Gastrocnemius medialis (tissue), 4 donors: ENCODE measurements around the gene THSD7B. TPM values are rescaled to one million over a fixed set of nuclear protein-coding genes. Genes with fewer than 3 reads are reported as not detected.
"Not testable (repeated sequence)": the region's sequence is repeated elsewhere in the genome, so short reads cannot be mapped to it uniquely, and the experiment has no call there.

ENCODE experiments used
- ATAC-seq, 2 donors: fragments of 150-250 bp; one replicate each; pipeline ENCODE4 v1.9.1; 2016
- DNase-seq, 2 donors: peaks; one replicate each; pipeline ENCODE4 v3.0.0-alpha.2; 2019
- H3K27ac ChIP-seq, 4 donors: fragments of 200-600 bp; sonication (generic); 1 replicate in 1 of 4; 2 replicates in 3 of 4; pipeline ENCODE4 v1.5.1; 2016 to 2018; ENCODE audit warnings: mild to moderate bottlenecking in 2 of 4, moderate library complexity in 1 of 4
- H3K27me3 ChIP-seq, 3 donors: fragments of 200-600 bp; sonication (generic) in 2 of 3; 1 replicate in 1 of 3; 2 replicates in 2 of 3; pipeline versions ENCODE4 v1.5.1 to v1.6.0; 2016 to 2019; ENCODE audit warnings: mild to moderate bottlenecking in 1 of 3, moderate library complexity in 1 of 3
- H3K36me3 ChIP-seq, 2 donors: fragments of 200-600 bp; sonication (generic) in 1 of 2; one replicate each; pipeline ENCODE4 v1.5.1; 2017 to 2018
- H3K4me1 ChIP-seq, 2 donors: fragments of 200-600 bp; sonication (generic) in 1 of 2; one replicate each; pipeline ENCODE4 v1.5.1; 2016 to 2017; ENCODE audit warnings: mild to moderate bottlenecking in 2 of 2
- H3K4me3 ChIP-seq, 4 donors: fragments of 200-600 bp; sonication (generic) in 3 of 4; 1 replicate in 1 of 4; 2 replicates in 3 of 4; pipeline ENCODE4 v1.5.1; 2016 to 2019; ENCODE audit warnings: mild to moderate bottlenecking in 2 of 4
- H3K9me3 ChIP-seq, 3 donors: fragments of 200-600 bp; sonication (generic) in 2 of 3; 1 replicate in 1 of 3; 2 replicates in 2 of 3; pipeline ENCODE4 v1.5.1; 2016 to 2019
- CTCF ChIP-seq, 5 experiments: fragments of 450-650 bp in 3 of 5; fragments of 200-600 bp in 2 of 5; sonication (generic) in 2 of 5; IDR thresholded peaks in 4 of 5; conservative IDR thresholded peaks in 1 of 5; 1 replicate in 4 of 5; 2 replicates in 1 of 5; pipeline ENCODE4 v1.5.1; 2016 to 2019; ENCODE audit warnings: antibody characterized with exemption in 5 of 5, mild to moderate bottlenecking in 3 of 5, moderate library complexity in 3 of 5
- POLR2A ChIP-seq, 2 donors: fragments of 450-650 bp; IDR thresholded peaks; one replicate each; pipeline ENCODE4 v1.6.1; 2017; ENCODE audit warnings: antibody characterized with exemption in 2 of 2, mild to moderate bottlenecking in 2 of 2, moderate library complexity in 2 of 2
- in situ Hi-C, 4 donors: fragments of 200-750 bp; cut with MboI; loops; one replicate each; pipeline versions ENCODE4 v1.15.0 to v1.8.0; 2017; ENCODE audit warnings: low sequenced_read_pairs in 4 of 4
- intact Hi-C: fragments of 100-400 bp; cut with DNase I; formaldehyde crosslinking; loops from one replicate; pipeline ENCODE4 v1.15.1; 2023; ENCODE audit warnings: low total_unique reads
- total RNA-seq, 4 donors: library from RNA; depleted of rRNA; stranded (reverse); fragments of >200 nt; gene quantifications; one replicate each; pipeline versions ENCODE4 v1.1.0 to v1.2.3, GENCODE V29; 2016

Gene THSD7B
- total RNA-seq, 4 donors from 2014 or later: not detected

DNA sequence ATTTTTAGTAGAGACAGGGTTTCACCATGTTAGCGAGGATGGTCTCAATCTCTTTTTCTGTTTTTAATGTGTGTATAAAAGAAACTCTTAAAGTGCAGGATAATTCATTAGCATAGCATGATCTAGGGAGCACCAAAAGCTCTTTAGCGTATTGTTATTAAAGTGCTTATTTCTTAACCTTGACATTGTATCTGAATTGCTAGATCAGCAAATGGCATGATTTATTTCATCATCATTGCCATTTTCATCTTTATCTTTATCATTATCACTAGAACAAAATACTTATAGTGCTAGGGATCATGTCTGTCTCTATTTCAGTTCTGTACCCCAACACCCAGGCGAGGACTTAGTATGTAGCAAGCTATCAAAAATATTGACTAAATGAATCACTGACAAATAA, 805.1 kb downstream of the THSD7B start:
- H3K36me3 ChIP-seq: no peaks in the 10 kb centered on the region
- no peak for ATAC-seq
- no peak overlapping the region for H3K27ac ChIP-seq
- no peaks in the 10 kb centered on the region for H3K27me3 ChIP-seq
- DNase-seq: no peak
- H3K4me3 ChIP-seq: no peak overlapping the region
- H3K9me3 ChIP-seq: no peaks in the 10 kb centered on the region
- in situ Hi-C loops (no loop called here), intact Hi-C loops (no loop called here)
- TF ChIP-seq POLR2A (IDR thresholded peaks at IDR 0.05): no peak
- no peak for TF ChIP-seq CTCF (IDR thresholded peaks at IDR 0.05 in 4 of 5, conservative IDR thresholded peaks at IDR 0.05 in 1 of 5)
- H3K4me1 ChIP-seq: no peaks in the 10 kb centered on the region

DNA sequence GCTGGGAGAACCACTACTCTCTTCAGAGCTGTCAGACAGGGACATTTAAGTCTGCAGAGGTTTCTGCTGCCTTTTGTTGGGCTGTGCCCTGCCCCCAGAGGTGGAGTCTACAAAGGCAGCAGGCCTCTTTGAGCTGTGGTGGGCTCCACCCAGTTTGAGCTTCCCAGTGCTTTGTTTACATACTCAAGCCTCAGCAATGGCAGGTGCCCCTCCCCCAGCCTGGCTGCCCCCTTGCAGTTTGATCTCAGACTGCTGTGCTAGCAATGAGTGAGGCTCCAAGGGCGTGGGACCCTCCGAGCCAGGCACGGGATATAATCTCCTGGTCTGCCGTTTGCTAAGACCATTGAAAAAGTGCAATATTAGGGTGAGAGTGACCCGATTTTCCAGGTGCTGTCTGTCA, 822.5 kb downstream of the THSD7B start:
- intact Hi-C loops, H3K36me3 ChIP-seq, ATAC-seq, H3K9me3 ChIP-seq, H3K27ac ChIP-seq, H3K4me1 ChIP-seq, H3K4me3 ChIP-seq, DNase-seq, in situ Hi-C loops, H3K27me3 ChIP-seq: not testable (repeated sequence)

DNA sequence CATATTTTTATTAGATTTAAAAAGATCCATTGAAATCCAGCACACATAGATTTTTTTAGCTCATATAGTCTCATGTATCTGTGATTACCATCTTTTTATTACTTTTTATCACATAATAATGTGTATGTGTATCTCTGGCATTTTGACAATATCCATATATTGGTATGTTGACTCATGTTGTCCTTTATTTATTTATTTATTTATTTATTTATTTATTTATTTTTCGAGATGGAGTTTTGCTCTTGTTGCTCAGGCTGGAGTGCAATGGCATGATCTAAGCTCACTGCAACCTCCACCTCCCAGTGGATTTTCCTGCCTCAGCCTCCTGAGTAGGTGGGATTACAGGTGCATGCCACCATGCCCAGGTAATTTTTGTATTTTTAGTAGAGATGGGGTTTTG, 823.2 kb downstream of the THSD7B start:
- in situ Hi-C loops, H3K9me3 ChIP-seq, H3K27me3 ChIP-seq, H3K4me3 ChIP-seq, H3K4me1 ChIP-seq, H3K27ac ChIP-seq, ATAC-seq, DNase-seq, intact Hi-C loops, H3K36me3 ChIP-seq: not testable (repeated sequence)

GRCh38 chr2:137590102-137590501, 824.8 kb downstream of the THSD7B start:
- Histone ChIP-seq H3K27me3 (no peaks in the 10 kb centered on the region), H3K9me3 (no peaks in the 10 kb centered on the region), H3K36me3 (no peaks in the 10 kb centered on the region), H3K27ac (no peak overlapping the region), H3K4me1 (no peaks in the 10 kb centered on the region), H3K4me3 (no peak overlapping the region)
- no peak for ATAC-seq
- TF ChIP-seq POLR2A (IDR thresholded peaks at IDR 0.05) (no peak), CTCF (IDR thresholded peaks at IDR 0.05 in 4 of 5, conservative IDR thresholded peaks at IDR 0.05 in 1 of 5) (no peak)
- in situ Hi-C loops (no loop called here), intact Hi-C loops (no loop called here)
- DNase-seq: no peak

DNA sequence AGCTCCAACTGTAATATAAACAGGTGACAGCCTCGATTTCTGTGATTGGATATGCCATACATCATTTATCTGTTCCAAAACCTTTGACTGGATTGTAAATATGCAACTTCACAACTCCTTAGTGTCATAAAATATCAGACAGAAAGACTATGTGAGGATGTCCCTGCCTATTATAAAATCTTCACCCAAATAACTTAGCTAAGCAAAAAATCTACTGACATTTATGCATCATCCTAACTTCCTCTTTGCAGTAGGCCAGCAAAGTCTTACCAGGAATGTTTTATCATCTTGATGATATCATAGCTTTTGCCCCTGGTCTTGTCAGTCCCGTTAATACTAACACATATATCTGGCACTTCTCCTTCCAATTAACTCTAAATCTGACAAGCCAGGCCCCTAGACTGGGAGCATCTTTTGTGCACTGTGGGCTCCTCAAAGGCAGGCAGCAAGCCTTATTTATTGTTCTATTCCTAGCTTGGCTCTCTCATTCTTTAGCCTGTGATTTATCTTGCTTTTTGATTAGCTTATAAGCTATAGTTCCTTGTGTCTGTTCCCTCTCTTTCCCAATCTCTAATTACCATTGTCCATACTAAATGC, 842.5 kb downstream of the THSD7B start:
- Histone ChIP-seq H3K4me1 (no peaks in the 10 kb centered on the region), H3K27me3 (no peaks in the 10 kb centered on the region), H3K36me3 (no peaks in the 10 kb centered on the region), H3K4me3 (no peak overlapping the region), H3K27ac (no peak overlapping the region), H3K9me3 (no peaks in the 10 kb centered on the region)
- in situ Hi-C loops (no loop called here), intact Hi-C loops (no loop called here)
- no peak for ATAC-seq
- DNase-seq: no peak
- TF ChIP-seq POLR2A (IDR thresholded peaks at IDR 0.05): no peak
- TF ChIP-seq CTCF (IDR thresholded peaks at IDR 0.05 in 4 of 5, conservative IDR thresholded peaks at IDR 0.05 in 1 of 5): no peak

DNA sequence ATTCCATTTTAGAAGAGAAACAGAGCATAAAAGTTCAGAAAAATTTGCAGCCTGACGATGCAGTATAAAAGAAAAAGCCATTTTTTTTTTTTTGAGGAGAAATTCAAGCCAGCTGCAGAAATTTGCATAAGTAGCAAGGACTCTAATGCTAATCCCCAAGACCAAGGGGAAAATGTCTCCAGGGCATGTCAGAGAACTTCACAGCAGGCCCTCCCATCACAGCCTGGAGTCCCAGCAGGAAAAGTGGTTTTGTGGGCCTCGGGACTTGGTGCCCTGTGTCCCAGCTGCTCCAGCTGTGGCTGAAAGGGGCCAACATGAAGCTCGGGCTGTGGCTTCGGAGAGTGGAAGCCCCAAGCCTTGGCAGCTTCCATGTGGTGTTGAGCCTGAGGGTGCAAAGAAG, 873.6 kb downstream of the THSD7B start:
- ATAC-seq (no peak), DNase-seq (no peak)
- Histone ChIP-seq H3K27ac (no peak overlapping the region), H3K9me3 (no peaks in the 10 kb centered on the region), H3K4me1 (no peaks in the 10 kb centered on the region), H3K27me3 (no peaks in the 10 kb centered on the region), H3K4me3 (no peak overlapping the region), H3K36me3 (no peaks in the 10 kb centered on the region)
- in situ Hi-C loops: no loop called here
- TF ChIP-seq POLR2A (IDR thresholded peaks at IDR 0.05) (no peak), CTCF (IDR thresholded peaks at IDR 0.05 in 4 of 5, conservative IDR thresholded peaks at IDR 0.05 in 1 of 5) (no peak)
- intact Hi-C loops: no loop called here
